Measurements from ENCODE around the gene KCTD18. TPM values are rescaled to one million over a fixed set of nuclear protein-coding genes. Genes with fewer than 3 reads are reported as not detected.
A peak's percentile ranks its signal among the peaks of the same experiment; 100 is the strongest.

Gene KCTD18
- total RNA-seq, 1 donor from 2014 or later, result 14.6 TPM

DNA sequence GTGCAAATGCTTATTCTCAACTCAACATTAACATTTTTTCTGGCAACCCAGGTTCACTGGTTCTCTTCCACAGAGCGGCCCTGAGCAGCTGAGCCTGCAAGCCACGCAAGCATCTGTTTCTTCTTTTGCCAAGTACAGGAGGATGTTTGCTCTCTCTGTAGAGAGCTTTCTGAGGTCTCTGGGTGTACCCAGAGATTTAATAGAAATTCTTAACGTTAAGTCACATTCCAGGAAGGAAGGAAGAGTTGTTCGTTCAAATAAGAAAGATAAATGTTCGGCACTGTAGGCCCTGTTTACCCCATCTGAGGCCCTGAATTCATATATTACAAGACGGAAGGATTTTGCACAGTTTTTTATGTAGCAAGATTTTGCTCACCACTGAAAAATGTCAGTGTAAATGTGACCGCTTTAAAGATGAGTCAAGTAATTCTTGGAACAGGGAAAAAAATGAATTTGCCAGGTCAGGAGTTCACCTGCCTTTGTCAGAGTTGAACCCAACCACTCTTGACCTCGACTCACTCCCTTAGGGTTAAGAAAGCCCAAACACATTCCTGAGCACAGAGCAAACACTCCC, 30.1 kb downstream of the KCTD18 start:
- Mint-ChIP-seq H3K4me3 (no peak overlapping the region), H3K9me3 (no peaks in the 10 kb centered on the region), H3K27me3 (ENCODE audit: low read depth) (no peaks in the 10 kb centered on the region), H3K36me3 (peaks cover 16% of the 10 kb centered on the region), H3K4me1 (peaks cover 36% of the 10 kb centered on the region), H3K27ac (peak overlapping the region; percentile 87)
- TF ChIP-seq, protein P1, sequence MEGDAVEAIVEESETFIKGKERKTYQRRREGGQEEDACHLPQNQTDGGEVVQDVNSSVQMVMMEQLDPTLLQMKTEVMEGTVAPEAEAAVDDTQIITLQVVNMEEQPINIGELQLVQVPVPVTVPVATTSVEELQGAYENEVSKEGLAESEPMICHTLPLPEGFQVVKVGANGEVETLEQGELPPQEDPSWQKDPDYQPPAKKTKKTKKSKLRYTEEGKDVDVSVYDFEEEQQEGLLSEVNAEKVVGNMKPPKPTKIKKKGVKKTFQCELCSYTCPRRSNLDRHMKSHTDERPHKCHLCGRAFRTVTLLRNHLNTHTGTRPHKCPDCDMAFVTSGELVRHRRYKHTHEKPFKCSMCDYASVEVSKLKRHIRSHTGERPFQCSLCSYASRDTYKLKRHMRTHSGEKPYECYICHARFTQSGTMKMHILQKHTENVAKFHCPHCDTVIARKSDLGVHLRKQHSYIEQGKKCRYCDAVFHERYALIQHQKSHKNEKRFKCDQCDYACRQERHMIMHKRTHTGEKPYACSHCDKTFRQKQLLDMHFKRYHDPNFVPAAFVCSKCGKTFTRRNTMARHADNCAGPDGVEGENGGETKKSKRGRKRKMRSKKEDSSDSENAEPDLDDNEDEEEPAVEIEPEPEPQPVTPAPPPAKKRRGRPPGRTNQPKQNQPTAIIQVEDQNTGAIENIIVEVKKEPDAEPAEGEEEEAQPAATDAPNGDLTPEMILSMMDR (IDR thresholded peaks at IDR 0.05; ENCODE audit: unreplicated experiment), result no peak
- no peak for DNase-seq (ENCODE audit: low spot score in 2 of 2, unreplicated experiment in 2 of 2)

DNA sequence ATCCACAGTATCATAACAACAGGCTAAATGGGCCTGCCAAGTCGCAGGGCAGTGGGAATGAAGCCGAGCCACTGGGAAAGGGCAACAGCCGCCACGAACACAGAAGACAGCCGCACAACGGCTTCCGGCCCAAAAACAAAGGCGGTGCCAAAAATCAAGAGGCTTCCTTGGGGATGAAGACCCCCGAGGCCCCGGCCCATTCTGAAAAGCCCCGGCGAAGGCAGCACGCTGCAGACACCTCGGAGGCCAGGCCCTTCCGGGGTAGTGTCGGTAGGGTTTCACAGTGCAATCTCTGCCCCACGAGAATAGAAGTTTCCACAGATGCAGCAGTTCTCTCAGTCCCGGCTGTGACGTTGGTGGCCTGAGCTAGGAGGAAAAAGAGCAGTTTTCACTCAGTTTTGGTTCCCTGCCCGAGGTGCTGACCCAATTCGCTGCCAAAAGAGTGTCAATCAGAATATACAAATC, 32.2 kb downstream of the KCTD18 start:
- Mint-ChIP-seq H3K27ac (no peak overlapping the region), H3K4me3 (no peak overlapping the region), H3K4me1 (peaks cover 27% of the 10 kb centered on the region), H3K9me3 (no peaks in the 10 kb centered on the region), H3K36me3 (peaks cover 21% of the 10 kb centered on the region), H3K27me3 (ENCODE audit: low read depth) (no peaks in the 10 kb centered on the region)
- no peak for DNase-seq (ENCODE audit: low spot score in 2 of 2, unreplicated experiment in 2 of 2)
- TF ChIP-seq, protein P1 (IDR thresholded peaks at IDR 0.05; ENCODE audit: unreplicated experiment), result no peak

DNA sequence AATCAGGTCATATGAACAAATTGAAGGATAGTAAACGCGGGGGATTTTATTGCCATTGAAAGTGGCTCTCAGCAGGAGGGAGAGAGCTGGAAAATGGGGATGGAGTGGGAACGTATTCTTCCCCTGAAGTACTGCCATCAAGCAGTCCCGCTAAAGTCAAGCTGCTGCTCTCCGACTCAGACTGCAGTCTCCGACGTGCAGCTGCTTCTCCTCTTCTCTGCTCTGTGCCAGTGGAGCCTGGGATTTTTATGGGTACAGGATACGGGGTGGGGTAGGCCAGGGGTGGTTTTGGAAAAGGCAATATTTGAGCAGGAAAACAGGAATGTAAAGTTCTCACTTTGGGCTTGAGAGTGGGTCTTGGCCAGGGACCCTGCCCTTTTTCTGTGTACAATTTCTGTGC, 33.0 kb downstream of the KCTD18 start:
- H3K27me3 Mint-ChIP-seq (ENCODE audit: low read depth), result no peaks in the 10 kb centered on the region
- peaks cover 24% of the 10 kb centered on the region for H3K36me3 Mint-ChIP-seq
- TF ChIP-seq, protein P1 (IDR thresholded peaks at IDR 0.05; ENCODE audit: unreplicated experiment), result no peak
- no peak overlapping the region for H3K4me3 Mint-ChIP-seq
- peaks cover 22% of the 10 kb centered on the region for H3K4me1 Mint-ChIP-seq
- no peak overlapping the region for H3K27ac Mint-ChIP-seq
- no peak for DNase-seq (ENCODE audit: low spot score in 2 of 2, unreplicated experiment in 2 of 2)
- H3K9me3 Mint-ChIP-seq, result no peaks in the 10 kb centered on the region

DNA sequence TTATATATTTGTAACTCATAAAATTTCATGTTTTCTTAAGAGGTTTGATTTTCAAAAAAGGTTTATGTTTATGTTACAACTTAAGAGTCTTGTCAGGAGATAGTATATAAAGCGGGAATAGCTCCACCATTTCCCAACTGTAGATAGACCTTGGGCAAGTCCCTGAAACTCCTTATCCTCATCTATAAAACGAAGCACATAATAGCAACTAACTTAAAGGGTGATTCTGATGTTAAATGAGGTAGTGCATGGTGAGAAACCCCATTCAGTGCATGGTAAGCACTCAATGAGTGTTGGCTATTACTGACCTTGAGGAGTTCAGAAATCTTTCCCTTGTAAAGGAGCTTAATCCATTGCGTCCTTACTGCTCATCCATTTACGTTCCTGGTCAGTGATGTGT, 34.1 kb downstream of the KCTD18 start:
- Mint-ChIP-seq H3K27me3 (ENCODE audit: low read depth) (no peaks in the 10 kb centered on the region), H3K4me3 (no peak overlapping the region), H3K36me3 (peaks cover 26% of the 10 kb centered on the region), H3K4me1 (peaks cover 18% of the 10 kb centered on the region), H3K27ac (no peak overlapping the region), H3K9me3 (no peaks in the 10 kb centered on the region)
- no peak for DNase-seq (ENCODE audit: low spot score in 2 of 2, unreplicated experiment in 2 of 2)
- TF ChIP-seq, protein P1 (IDR thresholded peaks at IDR 0.05; ENCODE audit: unreplicated experiment), result no peak

DNA sequence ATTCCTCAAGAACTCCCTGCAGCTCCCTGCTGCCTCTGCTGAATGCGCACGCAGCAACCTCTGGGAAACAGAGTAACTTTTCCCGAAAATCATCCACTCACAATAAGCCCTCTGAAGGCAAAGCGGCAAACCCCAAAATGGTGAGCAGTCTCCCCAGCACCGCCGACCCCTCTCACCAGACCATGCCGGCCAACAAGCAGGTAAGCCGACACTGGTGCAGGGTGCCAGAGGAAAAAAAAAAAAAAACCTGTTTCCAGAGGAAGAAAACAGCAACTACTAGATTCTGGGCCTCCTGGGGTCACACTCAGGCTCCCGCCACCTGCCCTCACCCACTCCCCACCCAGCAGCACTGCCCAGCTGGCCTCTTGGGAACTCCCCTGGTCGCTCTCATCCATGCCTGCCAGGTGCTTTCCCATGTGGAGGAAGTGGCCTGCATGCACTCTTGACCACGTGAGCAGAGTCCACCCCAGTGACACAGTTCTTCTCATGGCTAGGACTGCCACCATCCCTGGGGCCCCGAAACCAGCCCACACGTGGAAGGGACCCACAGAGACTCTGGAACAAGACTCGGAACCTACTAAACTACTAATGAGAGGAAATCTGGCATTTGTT, 36.9 kb downstream of the KCTD18 start:
- DNase-seq (ENCODE audit: low spot score in 2 of 2, unreplicated experiment in 2 of 2), result no peak
- Mint-ChIP-seq H3K36me3 (peaks cover 36% of the 10 kb centered on the region), H3K27me3 (ENCODE audit: low read depth) (no peaks in the 10 kb centered on the region), H3K9me3 (no peaks in the 10 kb centered on the region), H3K4me1 (peaks cover 2% of the 10 kb centered on the region), H3K4me3 (no peak overlapping the region), H3K27ac (no peak overlapping the region)
- TF ChIP-seq, protein P1 (IDR thresholded peaks at IDR 0.05; ENCODE audit: unreplicated experiment), result no peak
